ENCODE results near the gene PPP1R12C. TPM values are rescaled to one million over a fixed set of nuclear protein-coding genes. Genes with fewer than 3 reads are reported as not detected.

Gene PPP1R12C
- total RNA-seq, 2 experiments from 2014 or later = 55.4 to 55.8 TPM

- H3K4me1 Mint-ChIP-seq (ENCODE audit: low read depth) = peaks cover 9% of the 10 kb centered on the region
- H3K36me3 Mint-ChIP-seq (ENCODE audit: low read depth) = peaks cover 23% of the 10 kb centered on the region
- H3K9me3 Mint-ChIP-seq = no peaks in the 10 kb centered on the region
- CTCF ChIA-PET = no interaction called here
- TF ChIP-seq CTCF (IDR thresholded peaks at IDR 0.05) = no peak
- peaks cover 10% of the 10 kb centered on the region for H3K27me3 Mint-ChIP-seq
- no peak for ATAC-seq
- H3K4me3 Mint-ChIP-seq = no peak overlapping the region
- no peak for DNase-seq
- no peak overlapping the region for H3K27ac Mint-ChIP-seq
- POLR2A ChIA-PET = no interaction called here
- intact Hi-C loops (cut with micrococcal nuclease) = no loop called here
Observed at GRCh38 chr19:55092423-55093318, 24.8 kb downstream of the PPP1R12C start.

- no peak for TF ChIP-seq CTCF (IDR thresholded peaks at IDR 0.05)
- H3K27ac Mint-ChIP-seq = no peak overlapping the region
- H3K9me3 Mint-ChIP-seq = no peaks in the 10 kb centered on the region
- peaks cover 14% of the 10 kb centered on the region for H3K4me1 Mint-ChIP-seq (ENCODE audit: low read depth)
- H3K4me3 Mint-ChIP-seq = no peak overlapping the region
- ChIA-PET POLR2A (no interaction called here), CTCF (no interaction called here)
- H3K36me3 Mint-ChIP-seq (ENCODE audit: low read depth) = peaks cover 23% of the 10 kb centered on the region
- ATAC-seq = no peak
- peaks cover 18% of the 10 kb centered on the region for H3K27me3 Mint-ChIP-seq
- DNase-seq = no peak
- intact Hi-C loops (cut with micrococcal nuclease) = no loop called here
Observed at GRCh38 chr19:55091955-55092354, 25.5 kb downstream of the PPP1R12C start.

- Mint-ChIP-seq H3K27me3 (peaks cover 20% of the 10 kb centered on the region), H3K27ac (no peak overlapping the region), H3K4me1 (ENCODE audit: low read depth) (peaks cover 14% of the 10 kb centered on the region), H3K9me3 (no peaks in the 10 kb centered on the region), H3K36me3 (ENCODE audit: low read depth) (peaks cover 23% of the 10 kb centered on the region), H3K4me3 (no peak overlapping the region)
- intact Hi-C loops (cut with micrococcal nuclease) = no loop called here
- CTCF ChIA-PET = no interaction called here
- DNase-seq (no peak), ATAC-seq (no peak)
- TF ChIP-seq CTCF (IDR thresholded peaks at IDR 0.05) = no peak
- POLR2A ChIA-PET = no interaction called here
Observed at GRCh38 chr19:55091126-55091910, 26.1 kb downstream of the PPP1R12C start.

DNA sequence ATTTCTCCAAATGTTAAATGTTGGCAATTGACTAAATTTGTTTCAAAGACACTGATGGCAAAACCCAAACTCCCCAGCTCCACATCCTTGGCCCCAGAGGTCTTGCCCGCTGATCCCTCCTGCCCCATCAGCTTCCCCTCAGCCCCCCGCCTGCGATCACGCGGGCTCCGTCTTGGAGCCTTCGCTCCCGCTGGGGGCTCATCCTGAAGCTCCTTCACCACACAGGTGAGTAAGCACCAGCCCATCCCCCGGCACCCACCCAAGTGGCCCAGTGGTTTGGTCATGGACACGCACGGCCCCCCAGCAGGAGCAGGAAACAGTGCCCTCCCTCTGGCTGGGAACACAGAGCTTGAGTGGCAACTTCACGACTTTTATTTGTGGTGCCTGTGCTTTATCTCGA is 26.9 kb downstream of the PPP1R12C start:
- Mint-ChIP-seq H3K4me1 (ENCODE audit: low read depth) (peaks cover 14% of the 10 kb centered on the region), H3K36me3 (ENCODE audit: low read depth) (peaks cover 23% of the 10 kb centered on the region), H3K27me3 (peaks cover 26% of the 10 kb centered on the region), H3K4me3 (no peak overlapping the region), H3K9me3 (no peaks in the 10 kb centered on the region), H3K27ac (no peak overlapping the region)
- intact Hi-C loops (cut with micrococcal nuclease) = no loop called here
- ATAC-seq (no peak), DNase-seq (no peak)
- POLR2A ChIA-PET = interaction anchor here (0.6 kb wide), 1 partner anchor 402 kb away, joined by 3 read pairs; no protein-coding TSS in a partner anchor
- CTCF ChIA-PET = no interaction called here
- no peak for TF ChIP-seq CTCF (IDR thresholded peaks at IDR 0.05)
